ENCODE data around the gene SLC39A13.

SLC39A13 gene

DNA sequence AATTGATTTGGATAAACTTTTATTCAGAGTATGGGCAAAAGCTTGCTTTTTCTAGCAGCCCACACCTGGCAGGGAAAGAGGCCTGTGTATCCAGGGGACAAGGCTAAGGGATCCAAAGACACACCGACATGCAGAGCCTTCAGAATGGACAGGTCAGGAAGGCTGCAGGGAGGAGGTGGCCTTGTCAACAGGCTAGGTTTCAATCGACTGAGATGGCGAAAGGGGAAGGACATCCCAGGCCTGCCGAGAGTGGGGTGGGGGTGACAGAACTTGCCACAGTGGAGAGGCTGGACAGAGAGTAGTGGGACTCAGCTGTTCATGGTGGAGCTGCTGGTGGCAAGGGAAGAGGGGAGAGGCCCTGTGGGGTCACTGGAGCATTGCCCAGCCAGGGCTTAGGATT is 5.3 kb upstream of the SLC39A13 start:
- no peak overlapping the region for H3K4me3 ChIP-seq (ENCODE audit: low read depth, low read length)
- DNase-seq (ENCODE audit: low read depth): no peak
- TF ChIP-seq, protein P1, sequence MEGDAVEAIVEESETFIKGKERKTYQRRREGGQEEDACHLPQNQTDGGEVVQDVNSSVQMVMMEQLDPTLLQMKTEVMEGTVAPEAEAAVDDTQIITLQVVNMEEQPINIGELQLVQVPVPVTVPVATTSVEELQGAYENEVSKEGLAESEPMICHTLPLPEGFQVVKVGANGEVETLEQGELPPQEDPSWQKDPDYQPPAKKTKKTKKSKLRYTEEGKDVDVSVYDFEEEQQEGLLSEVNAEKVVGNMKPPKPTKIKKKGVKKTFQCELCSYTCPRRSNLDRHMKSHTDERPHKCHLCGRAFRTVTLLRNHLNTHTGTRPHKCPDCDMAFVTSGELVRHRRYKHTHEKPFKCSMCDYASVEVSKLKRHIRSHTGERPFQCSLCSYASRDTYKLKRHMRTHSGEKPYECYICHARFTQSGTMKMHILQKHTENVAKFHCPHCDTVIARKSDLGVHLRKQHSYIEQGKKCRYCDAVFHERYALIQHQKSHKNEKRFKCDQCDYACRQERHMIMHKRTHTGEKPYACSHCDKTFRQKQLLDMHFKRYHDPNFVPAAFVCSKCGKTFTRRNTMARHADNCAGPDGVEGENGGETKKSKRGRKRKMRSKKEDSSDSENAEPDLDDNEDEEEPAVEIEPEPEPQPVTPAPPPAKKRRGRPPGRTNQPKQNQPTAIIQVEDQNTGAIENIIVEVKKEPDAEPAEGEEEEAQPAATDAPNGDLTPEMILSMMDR (IDR thresholded peaks at IDR 0.05; ENCODE audit: insufficient read depth, low read depth, low read length, missing control alignments): no peak

DNA sequence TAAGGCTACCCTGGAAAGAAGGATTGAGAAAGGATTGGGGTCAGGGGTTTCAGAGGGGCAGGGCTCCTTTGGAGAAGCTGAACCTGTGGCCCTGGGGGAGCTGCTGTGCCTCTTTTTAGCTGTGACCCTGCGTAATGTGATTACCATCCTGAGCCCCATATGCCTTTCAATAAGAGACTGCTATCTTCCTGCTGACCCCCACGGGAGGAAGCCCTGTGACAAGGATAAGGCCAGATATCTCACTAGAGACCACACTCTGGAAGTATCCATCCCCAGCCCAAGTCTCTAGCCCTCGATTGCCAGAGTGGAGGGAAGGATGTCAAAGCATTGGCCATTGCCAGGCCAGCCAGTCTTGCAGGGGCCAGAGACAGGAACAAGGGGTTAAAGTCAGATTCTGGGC is 4.8 kb upstream of the SLC39A13 start:
- DNase-seq (ENCODE audit: low read depth): no peak
- TF ChIP-seq, protein P1 (IDR thresholded peaks at IDR 0.05; ENCODE audit: insufficient read depth, low read depth, low read length, missing control alignments): no peak
- no peak overlapping the region for H3K4me3 ChIP-seq (ENCODE audit: low read depth, low read length)

DNA sequence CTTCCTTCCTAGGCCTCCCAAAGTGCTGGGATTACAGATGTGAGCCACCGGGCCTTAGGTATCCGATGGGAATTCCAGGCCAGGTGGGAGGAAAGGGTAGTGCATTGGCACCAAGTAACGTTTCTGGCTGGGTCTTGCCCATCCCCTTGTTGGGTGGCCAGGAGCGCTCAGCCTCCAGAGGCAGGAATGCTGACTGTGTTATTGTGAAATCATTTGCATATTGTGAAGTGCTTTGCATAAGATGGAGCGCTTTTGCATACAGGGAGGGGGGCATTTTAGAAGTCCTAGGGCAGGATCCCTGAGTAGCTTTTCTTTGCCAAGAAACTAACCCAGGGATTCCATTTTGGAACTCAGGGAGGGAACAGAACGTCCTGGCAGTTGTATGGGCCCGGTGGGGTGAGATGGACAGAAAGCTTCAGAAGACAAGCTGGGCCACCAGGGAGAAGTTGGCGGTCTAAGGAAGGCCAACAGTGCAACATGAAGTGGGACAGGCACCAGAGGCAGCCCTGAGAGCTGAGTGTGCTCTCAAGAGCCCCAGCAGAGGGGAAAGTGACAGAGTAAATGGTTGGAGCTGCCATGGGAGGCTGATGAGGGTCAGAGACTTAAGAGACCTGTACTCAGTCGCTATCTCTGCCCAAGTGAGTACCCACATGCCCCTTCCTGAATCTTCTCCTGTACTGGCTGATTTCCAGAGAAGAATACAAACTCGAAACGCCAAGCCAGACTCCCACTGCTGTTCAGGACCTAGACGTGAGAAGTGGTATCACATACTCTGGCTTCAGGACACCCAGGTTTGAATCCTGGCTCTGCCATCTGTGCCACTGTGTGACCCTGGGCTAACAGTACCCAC is 1.3 kb upstream of the SLC39A13 start:
- TF ChIP-seq, protein P1 (IDR thresholded peaks at IDR 0.05; ENCODE audit: insufficient read depth, low read depth, low read length, missing control alignments): no peak
- DNase-seq (ENCODE audit: low read depth): peak; percentile 43
- peak overlapping the region; percentile 77 for H3K4me3 ChIP-seq (ENCODE audit: low read depth, low read length)

DNA sequence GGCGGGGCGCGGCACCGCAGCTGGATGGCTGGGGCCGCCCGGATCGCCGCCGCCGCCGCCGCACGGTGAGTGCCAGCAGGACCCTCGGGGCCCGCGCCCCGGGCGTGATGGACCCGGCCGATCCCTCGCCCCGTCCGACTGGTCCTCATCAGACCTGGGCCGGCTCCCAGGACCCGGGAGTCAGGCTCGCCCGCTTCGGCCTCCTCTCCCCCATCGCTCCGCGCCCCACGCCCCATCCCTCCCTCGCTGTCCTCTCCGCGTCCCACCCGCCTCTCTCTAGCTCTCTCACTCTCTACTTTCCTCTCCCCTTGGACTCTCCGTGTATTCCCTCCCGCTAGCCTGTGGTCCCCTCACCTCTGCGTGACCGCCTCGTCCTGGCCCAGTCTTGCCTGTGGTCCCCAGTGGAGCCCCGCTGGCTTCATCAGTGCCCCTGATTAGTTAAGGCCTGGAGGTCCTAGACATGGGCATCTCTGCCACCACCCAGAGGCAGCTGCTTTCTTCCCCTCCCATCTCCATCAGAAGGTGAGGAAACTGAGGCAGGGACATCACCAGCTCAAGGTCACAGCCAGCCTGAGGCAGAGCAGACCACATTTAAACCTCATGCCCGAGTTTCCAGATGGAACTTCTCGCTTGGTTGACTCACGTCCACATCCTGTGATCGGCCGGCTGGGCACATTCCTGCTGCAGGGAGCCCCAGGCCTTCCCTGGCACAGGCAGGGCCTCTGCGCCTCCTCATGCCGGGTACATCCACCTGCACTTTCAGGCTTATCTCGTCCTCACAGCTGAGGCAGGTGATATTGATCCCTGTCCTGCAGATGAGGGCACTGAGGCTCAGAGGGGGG is 429 bp downstream of the SLC39A13 start:
- peak overlapping the region; percentile 58 for H3K4me3 ChIP-seq (ENCODE audit: low read depth, low read length)
- TF ChIP-seq, protein P1 (IDR thresholded peaks at IDR 0.05; ENCODE audit: insufficient read depth, low read depth, low read length, missing control alignments): no peak
- DNase-seq (ENCODE audit: low read depth): no peak

DNA sequence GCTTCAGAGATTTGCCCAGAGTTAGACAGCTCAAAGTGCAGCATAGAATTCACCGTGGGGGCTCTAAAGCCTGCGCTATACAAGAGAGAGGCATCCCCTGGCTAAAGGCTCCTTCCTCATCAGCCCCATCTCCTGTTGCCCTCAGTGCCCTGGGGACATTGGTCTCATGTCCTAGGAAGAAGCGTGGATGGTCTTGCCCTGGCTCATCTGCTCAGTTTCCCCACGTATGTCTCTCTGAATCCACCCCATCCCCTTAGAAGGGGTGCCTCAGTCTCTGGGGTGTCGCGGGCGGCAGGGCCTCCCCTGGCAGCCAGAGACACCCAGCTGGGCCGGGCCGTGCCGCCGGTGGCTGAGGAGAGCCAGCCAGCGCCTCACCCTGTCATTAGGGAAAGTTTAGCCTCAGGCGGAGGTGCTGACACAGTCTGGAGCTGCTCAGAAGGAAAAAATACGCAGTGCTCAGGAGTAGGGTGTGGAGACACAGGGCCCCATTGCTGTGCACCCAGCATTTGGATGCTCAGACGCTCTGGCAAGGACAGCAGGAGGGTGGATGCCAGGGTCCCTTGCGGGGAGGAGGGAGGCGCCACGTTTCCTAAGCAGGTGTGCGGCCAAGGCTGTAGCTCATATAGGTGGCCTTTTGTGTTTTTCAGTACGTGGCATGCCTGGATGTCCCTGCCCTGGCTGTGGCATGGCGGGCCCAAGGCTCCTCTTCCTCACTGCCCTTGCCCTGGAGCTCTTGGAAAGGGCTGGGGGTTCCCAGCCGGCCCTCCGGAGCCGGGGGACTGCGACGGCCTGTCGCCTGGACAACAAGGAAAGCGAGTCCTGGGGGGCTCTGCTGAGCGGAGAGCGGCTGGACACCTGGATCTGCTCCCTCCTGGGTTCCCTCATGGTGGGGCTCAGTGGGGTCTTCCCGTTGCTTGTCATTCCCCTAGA is 1.3 kb downstream of the SLC39A13 start:
- no peak for DNase-seq (ENCODE audit: low read depth)
- no peak overlapping the region for H3K4me3 ChIP-seq (ENCODE audit: low read depth, low read length)
- TF ChIP-seq, protein P1 (IDR thresholded peaks at IDR 0.05; ENCODE audit: insufficient read depth, low read depth, low read length, missing control alignments): no peak

All from GM12865 (cell line).